ENCODE data around the gene PSMD5.

PSMD5 gene

GRCh38 chr9:120801441-120801840, 41.3 kb downstream of the PSMD5 start:
- DNase-seq = no peak

GRCh38 chr9:120792898-120793765, 49.6 kb downstream of the PSMD5 start, which contains the start of gene FBXW2:
FBXW2 (minus strand) TSS chr9:120793416; CDS start chr9:120788258, 5,158 bp downstream.
- DNase-seq = peak; percentile 25 to 83

GRCh38 chr9:120791161-120791560, 51.6 kb downstream of the PSMD5 start:
- no peak for DNase-seq

GRCh38 chr9:120787933-120788332, 54.8 kb downstream of the PSMD5 start:
- DNase-seq = no peak

- no peak for DNase-seq
Measured at GRCh38 chr9:120783602-120784047, 59.1 kb downstream of the PSMD5 start.

GRCh38 chr9:120781236-120781635, 61.5 kb downstream of the PSMD5 start:
- DNase-seq = no peak

- no peak for DNase-seq
Measured at GRCh38 chr9:120780367-120780766, 62.4 kb downstream of the PSMD5 start.

- no peak for DNase-seq
Measured at GRCh38 chr9:120779227-120779626, 63.5 kb downstream of the PSMD5 start.

GRCh38 chr9:120778758-120779157, 64.0 kb downstream of the PSMD5 start:
- DNase-seq = no peak

- no peak for DNase-seq
Measured at GRCh38 chr9:120777229-120777628, 65.5 kb downstream of the PSMD5 start.

GRCh38 chr9:120776788-120777187, 65.9 kb downstream of the PSMD5 start:
- no peak for DNase-seq

- no peak for DNase-seq
Measured at GRCh38 chr9:120775859-120776258, 66.9 kb downstream of the PSMD5 start.

- DNase-seq = no peak
Measured at GRCh38 chr9:120774719-120775118, 68.0 kb downstream of the PSMD5 start.

- DNase-seq = no peak
Measured at GRCh38 chr9:120773256-120773655, 69.5 kb downstream of the PSMD5 start.

- no peak for DNase-seq
Measured at GRCh38 chr9:120770931-120771330, 71.8 kb downstream of the PSMD5 start.

GRCh38 chr9:120768886-120769285, 73.8 kb downstream of the PSMD5 start:
- no peak for DNase-seq

- no peak for DNase-seq
Measured at GRCh38 chr9:120768247-120768646, 74.5 kb downstream of the PSMD5 start.

GRCh38 chr9:120767451-120767850, 75.3 kb downstream of the PSMD5 start:
- DNase-seq = no peak
